ENCODE results near the gene ST6GALNAC4. TPM values are rescaled to one million over a fixed set of nuclear protein-coding genes. Genes with fewer than 3 reads are reported as not detected.

ST6GALNAC4 gene
- total and polyA plus RNA-seq, 2 donors (not counting 1 experiment from before 2014, with no cell fraction given), result 80.5 to 199 TPM

DNA sequence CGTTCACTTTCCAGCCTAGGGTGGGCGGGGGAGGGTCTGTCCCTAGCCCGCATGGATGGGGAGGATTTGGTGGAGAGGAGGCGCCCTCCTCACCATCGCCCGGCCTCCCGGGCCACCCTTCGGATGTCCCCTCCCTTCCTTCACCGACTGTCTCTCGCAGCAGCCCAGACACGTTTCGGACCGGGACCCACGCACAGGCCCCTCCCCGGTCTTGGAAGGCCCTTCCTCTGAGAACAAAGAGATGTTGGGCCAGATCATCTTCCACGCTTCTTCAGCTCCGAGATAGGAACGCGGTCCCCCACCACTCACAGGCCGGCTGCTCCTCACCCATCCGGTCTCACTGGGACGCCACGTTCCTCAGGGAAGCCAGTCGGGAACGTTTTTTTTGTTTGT lies 21.5 kb upstream of the ST6GALNAC4 start:
- Histone ChIP-seq H3K36me3 (replicated peaks in 1 of 2; ENCODE audit: control extremely low read depth in 1 of 2, control insufficient read depth in 1 of 2, extremely low read depth in 1 of 2, insufficient read depth in 2 of 2, low read length in 1 of 2) (peaks cover 0 to 31% of the 10 kb centered on the region in 2 experiments), H3K4me3 (ENCODE audit: control extremely low read depth in 1 of 5, extremely low read depth in 1 of 5, insufficient read depth in 1 of 5, low read depth in 2 of 5, low read length in 4 of 5) (peak overlapping the region in 4 of 5 experiments; percentile 69 to 92 (median 78)), H3K79me2 (ENCODE audit: control insufficient read depth, insufficient read depth, low read length) (peaks cover 46% of the 10 kb centered on the region), H3K9me3 (ENCODE audit: control extremely low read depth in 1 of 3, control insufficient read depth in 2 of 3, insufficient read depth in 1 of 3, low read length in 2 of 3) (peaks cover 0 to 4% (median 0%) of the 10 kb centered on the region in 3 donors), H3K4me1 (ENCODE audit: control insufficient read depth in 2 of 2, insufficient read depth in 2 of 2, low read length in 2 of 2) (peaks cover 29 to 37% of the 10 kb centered on the region in 2 donors), H3K27me3 (replicated peaks in 1 of 4; ENCODE audit: control extremely low read depth in 1 of 4, control insufficient read depth in 3 of 4, insufficient read depth in 4 of 4, low read length in 3 of 4) (no peaks in the 10 kb centered on the region), H2AFZ (ENCODE audit: insufficient read depth, low read depth, low read length, poor library complexity, severe bottlenecking) (peak overlapping the region; percentile 85), H3K9ac (ENCODE audit: low read length) (peak overlapping the region; percentile 79), H3K4me2 (replicated peaks; ENCODE audit: low read depth, low read length, poor library complexity, severe bottlenecking) (peak overlapping the region; percentile 83), H3K27ac (ENCODE audit: low read length in 2 of 2) (peak overlapping the region in 1 of 2 donors; percentile 75), H4K20me1 (ENCODE audit: control insufficient read depth, insufficient read depth, low read length, poor library complexity, severe bottlenecking) (peaks cover 33% of the 10 kb centered on the region)
- ChIA-PET CTCF (interaction anchor here (1.9 to 12.6 kb wide), 2 partner anchors 98 to 178 kb away, joined by 5 to 310 read pairs; no protein-coding TSS in a partner anchor), POLR2A (interaction anchor here (0.6 kb wide), 1 partner anchor 72 kb away, joined by 3 read pairs; no protein-coding TSS in a partner anchor)
- WGBS (ENCODE audit: insufficient coverage), result 72% methylated on average over 12 of the region's 25 CpGs
- Mint-ChIP-seq H3K27ac (peak overlapping the region; percentile 98), H3K4me3 (peak overlapping the region; percentile 64), H3K4me1 (peaks cover 46% of the 10 kb centered on the region), H3K9me3 (ENCODE audit: insufficient read depth) (no peaks in the 10 kb centered on the region), H3K27me3 (no peaks in the 10 kb centered on the region)
- intact Hi-C loops (cut with micrococcal nuclease), result no loop called here
- no peak for TF ChIP-seq EZH2 (IDR thresholded peaks at IDR 0.05; ENCODE audit: borderline replicate concordance, insufficient read depth, low read depth, low read length, poor library complexity, severe bottlenecking)
- TF ChIP-seq, protein P1, sequence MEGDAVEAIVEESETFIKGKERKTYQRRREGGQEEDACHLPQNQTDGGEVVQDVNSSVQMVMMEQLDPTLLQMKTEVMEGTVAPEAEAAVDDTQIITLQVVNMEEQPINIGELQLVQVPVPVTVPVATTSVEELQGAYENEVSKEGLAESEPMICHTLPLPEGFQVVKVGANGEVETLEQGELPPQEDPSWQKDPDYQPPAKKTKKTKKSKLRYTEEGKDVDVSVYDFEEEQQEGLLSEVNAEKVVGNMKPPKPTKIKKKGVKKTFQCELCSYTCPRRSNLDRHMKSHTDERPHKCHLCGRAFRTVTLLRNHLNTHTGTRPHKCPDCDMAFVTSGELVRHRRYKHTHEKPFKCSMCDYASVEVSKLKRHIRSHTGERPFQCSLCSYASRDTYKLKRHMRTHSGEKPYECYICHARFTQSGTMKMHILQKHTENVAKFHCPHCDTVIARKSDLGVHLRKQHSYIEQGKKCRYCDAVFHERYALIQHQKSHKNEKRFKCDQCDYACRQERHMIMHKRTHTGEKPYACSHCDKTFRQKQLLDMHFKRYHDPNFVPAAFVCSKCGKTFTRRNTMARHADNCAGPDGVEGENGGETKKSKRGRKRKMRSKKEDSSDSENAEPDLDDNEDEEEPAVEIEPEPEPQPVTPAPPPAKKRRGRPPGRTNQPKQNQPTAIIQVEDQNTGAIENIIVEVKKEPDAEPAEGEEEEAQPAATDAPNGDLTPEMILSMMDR (IDR thresholded peaks at IDR 0.05), result no peak
- DNase-seq (no peak), ATAC-seq (ENCODE audit: low read depth) (peak; percentile 2)

Data from B cell (primary cell).